GM21381 (cell line): ENCODE data around the gene NFASC.

ENCODE experiments used
- ATAC-seq: cut with Tn5 transposase; IDR thresholded peaks from one replicate; pipeline ENCODE4 v1.9.1; 2021; ENCODE audit warnings: mild to moderate bottlenecking, moderate library complexity; ENCODE audit not compliant: unreplicated experiment

The NFASC gene

GRCh38 chr1:204979306-204979705, 108.6 kb downstream of the NFASC start:
- no peak for ATAC-seq

DNA sequence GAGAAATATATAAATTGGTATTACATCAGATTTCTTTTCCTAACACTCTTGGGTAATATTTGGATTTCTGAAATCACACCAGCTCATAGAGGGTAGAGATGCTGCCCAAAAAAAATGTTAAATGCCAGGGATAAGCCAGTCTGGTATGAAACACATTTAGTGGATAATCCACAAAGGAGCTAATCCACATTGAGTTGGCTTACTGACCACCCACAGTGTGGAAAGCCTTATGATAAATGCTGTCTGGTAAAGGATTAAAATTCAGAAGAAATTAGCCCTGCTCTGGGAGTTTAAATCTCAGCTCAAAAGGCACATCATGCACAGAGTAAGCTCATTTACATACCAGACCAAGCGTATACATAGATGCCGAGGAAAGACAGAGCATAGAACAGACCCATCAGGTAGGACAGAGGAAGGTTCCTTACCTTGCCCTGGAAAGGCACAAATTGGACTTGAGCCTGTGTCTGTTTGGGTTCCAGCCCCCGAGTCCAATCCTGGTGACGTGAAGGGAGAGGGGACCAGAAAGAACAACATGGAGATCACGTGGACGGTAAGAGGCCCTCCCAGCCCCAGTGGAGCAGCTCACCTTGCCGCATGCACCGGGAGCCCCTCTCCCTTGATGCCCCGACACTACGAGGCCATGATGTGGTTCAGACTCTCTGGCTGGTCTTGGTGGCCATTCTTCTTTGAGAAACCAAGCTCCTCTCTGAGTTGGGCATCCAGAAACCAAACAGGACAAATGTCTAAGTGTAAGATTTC, 109.4 kb downstream of the NFASC start:
- ATAC-seq, result no peak

GRCh38 chr1:204980840-204981405, 110.3 kb downstream of the NFASC start:
- no peak for ATAC-seq

GRCh38 chr1:204983136-204983535, 112.5 kb downstream of the NFASC start:
- ATAC-seq, result no peak

DNA sequence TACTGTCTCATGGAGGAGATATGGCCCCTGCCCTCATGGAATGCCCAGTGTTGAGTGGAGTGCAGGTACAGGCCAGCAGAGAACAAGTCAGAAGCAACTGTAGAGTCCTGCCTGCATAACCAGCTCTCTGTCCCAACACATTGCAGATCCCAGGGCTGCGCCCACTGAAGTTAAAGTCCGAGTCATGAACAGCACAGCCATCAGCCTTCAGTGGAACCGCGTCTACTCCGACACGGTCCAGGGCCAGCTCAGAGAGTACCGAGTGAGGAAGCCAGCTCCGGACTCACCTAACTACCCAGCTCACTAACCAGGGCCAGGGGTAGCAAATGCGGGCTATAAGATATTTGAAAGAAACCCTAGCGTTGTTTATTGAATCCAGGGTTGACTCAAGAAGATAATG, 113.2 kb downstream of the NFASC start:
- ATAC-seq, result no peak

DNA sequence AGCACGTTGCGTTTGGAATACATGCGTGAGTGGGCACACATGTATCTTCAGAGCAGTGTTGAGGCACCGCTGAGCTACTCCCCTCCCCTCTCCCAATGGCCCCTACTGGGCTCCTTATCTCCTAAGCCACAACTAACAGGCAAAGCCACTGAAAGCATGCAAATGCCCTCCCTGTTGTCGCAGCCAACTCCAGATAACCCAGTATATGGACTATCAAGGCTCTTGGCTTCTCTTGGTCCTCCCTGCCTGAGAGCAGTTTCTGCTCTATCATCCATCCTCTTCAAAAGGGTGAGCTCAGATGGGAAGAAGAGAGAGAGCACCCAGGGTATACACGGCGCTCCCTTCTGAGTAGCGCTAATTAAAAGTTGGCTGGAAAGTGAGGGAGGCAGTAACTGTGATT, 113.8 kb downstream of the NFASC start:
- no peak for ATAC-seq

- ATAC-seq, result no peak
These were observed 115.5 kb downstream of the NFASC start for GRCh38 chr1:204986181-204986580.

- no peak for ATAC-seq
These were observed 117.0 kb downstream of the NFASC start for GRCh38 chr1:204987689-204988088.

DNA sequence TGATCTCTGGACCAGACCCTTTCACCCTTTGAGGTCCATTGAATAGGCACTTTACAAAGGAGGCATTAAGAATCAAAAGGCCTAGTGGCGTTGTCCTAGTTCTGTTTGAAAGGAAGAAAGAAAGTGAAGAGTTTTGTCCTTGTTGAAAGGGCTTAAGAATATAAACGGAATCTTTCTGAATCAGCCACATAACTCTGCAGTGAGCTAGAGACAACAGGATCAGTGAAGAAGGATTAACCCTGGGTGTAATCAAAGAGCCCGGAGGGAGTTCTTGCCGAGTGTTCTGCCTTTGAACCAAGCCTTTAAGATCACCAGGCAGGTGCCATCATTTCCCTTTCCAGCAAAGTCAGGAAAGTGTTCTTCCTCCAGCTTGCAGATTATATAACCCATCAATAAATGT, 117.5 kb downstream of the NFASC start:
- ATAC-seq, result no peak

DNA sequence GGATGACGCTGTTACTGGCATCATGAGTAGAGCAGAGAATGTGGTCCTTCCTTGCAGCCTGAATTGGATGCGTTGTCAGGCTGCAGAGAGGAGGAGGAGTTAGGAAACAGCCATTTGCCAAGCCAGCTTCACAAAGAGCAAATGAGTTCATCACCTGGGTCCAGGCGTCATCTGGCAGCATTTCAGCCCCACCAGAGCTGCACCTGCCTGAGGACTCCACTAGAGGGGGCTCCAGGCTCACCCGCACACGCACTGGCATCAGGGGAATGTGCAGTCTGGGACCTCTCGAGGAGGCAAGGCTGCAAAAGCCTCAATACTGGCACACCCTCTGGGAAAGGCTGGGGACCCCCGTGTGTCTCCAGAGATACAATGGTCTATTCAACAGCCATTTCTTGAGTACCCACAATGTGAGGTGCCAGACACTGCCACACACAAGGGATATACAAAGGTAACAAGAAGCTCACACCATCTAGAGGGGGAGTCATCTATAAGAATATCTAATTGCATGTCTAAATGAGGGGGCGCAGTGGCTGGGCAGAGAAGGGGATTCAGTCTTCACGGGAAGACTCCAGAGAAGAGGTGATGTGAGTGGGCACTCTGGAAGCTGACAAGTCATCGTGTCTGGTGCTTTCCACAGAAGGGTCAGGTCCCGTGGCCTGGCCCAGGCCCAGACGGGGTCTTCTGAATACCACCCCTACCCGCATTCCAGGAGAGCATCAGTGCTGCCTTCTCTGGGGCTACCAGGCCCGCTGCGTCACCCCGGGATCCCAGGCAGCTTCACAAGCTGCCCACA, 118.8 kb downstream of the NFASC start:
- ATAC-seq, result no peak

DNA sequence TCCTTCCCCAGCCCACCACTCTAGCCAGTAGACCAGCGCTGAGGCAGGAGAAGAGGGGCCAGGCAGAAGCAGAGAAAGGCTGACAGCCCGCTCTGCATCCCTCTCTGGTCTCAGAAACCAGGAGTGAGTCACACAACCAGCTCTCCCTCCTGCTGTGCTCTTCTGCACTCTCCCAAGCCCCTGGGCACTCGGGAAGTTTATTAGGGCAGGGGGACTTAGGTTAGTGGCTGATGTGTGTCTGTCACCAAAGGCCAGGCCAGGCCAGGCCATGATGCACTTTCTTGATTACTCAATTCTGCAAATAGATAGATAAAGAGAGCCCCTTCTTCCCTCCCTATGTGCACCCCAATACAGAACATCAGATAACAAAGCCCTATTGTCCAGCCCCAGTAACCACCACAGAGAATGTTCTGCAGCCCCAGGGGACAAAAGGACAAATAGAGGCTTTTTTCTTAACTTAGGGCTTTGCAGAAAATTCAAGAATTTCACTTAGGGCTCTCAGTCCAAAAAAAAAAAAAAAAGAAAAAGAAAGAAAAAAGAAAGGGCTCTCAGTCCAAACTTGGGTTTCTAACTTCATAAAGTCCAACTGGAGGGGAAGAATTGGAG, 119.5 kb downstream of the NFASC start:
- ATAC-seq, result no peak

DNA sequence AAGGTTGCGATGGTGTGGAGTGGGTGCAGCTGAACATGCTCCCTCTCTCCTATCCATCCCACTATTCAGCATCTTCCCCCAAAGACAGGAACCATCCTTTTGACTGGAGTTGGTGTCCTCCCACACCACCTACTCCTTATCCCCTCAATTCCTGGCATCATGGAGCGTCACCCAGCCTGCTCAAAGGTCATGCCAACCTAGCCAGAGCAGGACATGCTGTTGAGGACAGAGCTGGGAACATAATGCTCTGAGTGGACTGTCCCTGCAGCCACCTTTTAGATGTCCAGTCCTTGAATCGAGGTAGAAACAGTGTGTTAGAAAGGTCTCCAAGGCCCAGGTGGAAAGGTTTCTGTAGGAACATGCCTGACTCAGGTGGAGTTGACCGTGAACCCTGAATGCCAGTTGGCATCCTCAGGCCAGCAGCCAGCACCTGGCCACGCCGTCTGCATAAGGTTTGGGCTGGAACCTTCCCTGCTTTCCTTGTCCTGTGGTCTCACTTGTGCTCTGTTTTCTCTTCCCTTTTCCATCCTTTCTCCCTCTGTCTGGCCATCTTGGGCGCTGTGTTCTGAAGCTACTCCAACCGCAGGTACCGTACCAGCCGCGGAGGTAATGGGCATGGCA, 120.2 kb downstream of the NFASC start:
- ATAC-seq, result no peak

DNA sequence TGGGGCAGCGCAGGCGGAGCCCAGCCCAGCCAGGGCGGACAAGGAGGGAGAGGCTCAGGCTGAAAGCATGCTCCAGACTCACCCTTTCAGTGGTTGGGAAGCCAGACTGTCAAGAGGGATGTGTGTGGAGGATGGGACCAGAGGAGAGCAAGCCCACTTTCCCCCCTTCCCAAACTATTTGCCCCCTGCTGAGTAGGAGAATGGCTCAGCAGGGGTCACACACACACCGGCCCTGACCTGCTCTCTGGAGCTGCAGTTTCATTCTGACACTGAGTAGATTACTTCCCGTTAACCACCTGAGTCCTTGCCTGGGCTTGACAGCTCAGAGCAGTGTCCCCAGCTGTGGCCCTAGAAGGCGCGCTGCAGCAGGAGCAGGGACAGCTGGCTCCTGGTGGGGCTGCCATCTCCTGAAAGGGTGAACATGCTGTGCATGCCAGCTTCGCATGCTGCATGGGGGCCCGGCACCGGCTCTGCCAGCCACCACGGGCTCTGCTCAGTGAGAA, 120.7 kb downstream of the NFASC start:
- ATAC-seq, result no peak

GRCh38 chr1:204992201-204992997, 121.7 kb downstream of the NFASC start:
- no peak for ATAC-seq

DNA sequence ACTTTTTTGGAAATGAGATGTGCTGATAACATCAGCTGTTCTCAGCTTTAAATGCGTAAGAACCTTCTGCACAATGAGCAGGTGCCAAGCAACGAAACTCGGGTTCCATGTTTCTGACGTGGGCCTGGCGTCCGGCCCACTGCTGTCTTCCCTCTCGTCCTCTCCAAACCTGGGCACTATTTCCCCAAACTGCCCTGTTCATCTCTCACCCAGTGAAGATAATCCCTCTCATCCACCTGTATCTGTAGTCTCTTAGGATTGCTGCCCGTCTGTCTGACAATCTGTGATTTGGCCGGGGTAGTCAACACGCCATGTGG, 122.3 kb downstream of the NFASC start:
- ATAC-seq, result no peak

DNA sequence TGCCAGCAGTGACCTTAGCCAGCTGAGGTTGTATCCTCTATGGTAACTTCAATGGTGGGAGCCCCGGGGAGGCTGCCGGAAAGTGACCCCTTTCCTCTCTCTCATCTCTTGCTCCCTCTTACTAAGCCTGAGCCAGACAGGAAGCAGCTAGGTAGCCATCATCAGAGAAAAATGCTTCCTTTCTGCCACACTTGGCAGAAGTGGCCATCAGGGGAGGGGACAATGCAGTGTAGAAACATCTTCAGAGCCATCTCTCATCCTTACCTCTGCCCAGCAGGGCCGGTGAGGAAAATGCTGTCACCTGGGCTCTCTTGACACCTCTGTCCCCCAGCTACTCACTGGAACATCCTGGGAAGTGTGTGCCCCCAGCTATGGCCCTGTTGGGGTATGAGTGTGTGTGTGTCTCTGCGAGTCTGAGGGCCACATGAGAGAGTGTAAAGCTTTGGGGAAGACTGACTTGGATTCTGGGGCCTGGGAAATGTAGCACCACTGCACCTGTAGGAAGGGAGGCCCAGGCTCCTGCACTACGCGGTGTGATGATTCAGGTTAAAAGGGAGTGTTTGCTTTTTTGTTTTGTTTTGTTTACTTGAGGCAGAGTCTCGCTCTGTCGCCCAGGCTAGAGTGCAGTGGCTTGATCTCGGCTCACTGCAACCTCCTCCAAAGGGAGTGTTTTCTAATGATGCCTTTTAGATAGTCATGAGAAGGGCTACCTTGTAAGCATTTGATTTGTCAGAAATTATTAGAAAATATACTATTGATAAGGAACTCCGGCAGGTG, 123.6 kb downstream of the NFASC start:
- no peak for ATAC-seq

GRCh38 chr1:204996981-204997380, 126.3 kb downstream of the NFASC start:
- no peak for ATAC-seq

- no peak for ATAC-seq
These were observed 127.1 kb downstream of the NFASC start for GRCh38 chr1:204997591-204998355.

- ATAC-seq, result no peak
These were observed 130.5 kb downstream of the NFASC start for GRCh38 chr1:205001162-205001561.
